GM21723 (cell line): ENCODE data around the gene USP25.
"Not testable (repeated sequence)": the region's sequence is repeated elsewhere in the genome, so short reads cannot be mapped to it uniquely, and the experiment has no call there.

Experiments used
- ATAC-seq: cut with Tn5 transposase; IDR thresholded peaks from one replicate; pipeline ENCODE4 v1.9.1; 2021; ENCODE audit warnings: mild to moderate bottlenecking, moderate library complexity; ENCODE audit not compliant: unreplicated experiment

The USP25 gene

GRCh38 chr21:15732290-15732995 lies 2.7 kb downstream of the USP25 start:
- ATAC-seq: peak; percentile 57

- ATAC-seq: no peak
Measured at GRCh38 chr21:15732996-15733329, 3.2 kb downstream of the USP25 start.

GRCh38 chr21:15735409-15735808 lies 5.6 kb downstream of the USP25 start:
- ATAC-seq: no peak

- not testable (repeated sequence) for ATAC-seq
Measured at GRCh38 chr21:15735931-15736330, 6.1 kb downstream of the USP25 start.

- not testable (repeated sequence) for ATAC-seq
Measured at GRCh38 chr21:15738779-15739178, 9.0 kb downstream of the USP25 start.

- ATAC-seq: no peak
Measured at GRCh38 chr21:15740383-15740782, 10.6 kb downstream of the USP25 start.

- no peak for ATAC-seq
Measured at GRCh38 chr21:15741510-15741909, 11.7 kb downstream of the USP25 start.

- no peak for ATAC-seq
Measured at GRCh38 chr21:15742052-15742670, 12.4 kb downstream of the USP25 start.

- no peak for ATAC-seq
Measured at GRCh38 chr21:15742694-15743093, 12.9 kb downstream of the USP25 start.

- no peak for ATAC-seq
Measured at GRCh38 chr21:15743593-15743992, 13.8 kb downstream of the USP25 start.

- ATAC-seq: no peak
Measured at GRCh38 chr21:15744926-15745325, 15.1 kb downstream of the USP25 start.

- ATAC-seq: no peak
Measured at GRCh38 chr21:15748586-15748985, 18.8 kb downstream of the USP25 start.

GRCh38 chr21:15749082-15749860 lies 19.5 kb downstream of the USP25 start:
- no peak for ATAC-seq

GRCh38 chr21:15749861-15750159 lies 20.0 kb downstream of the USP25 start:
- ATAC-seq: no peak

- ATAC-seq: no peak
Measured at GRCh38 chr21:15751037-15751436, 21.3 kb downstream of the USP25 start.

GRCh38 chr21:15751546-15751945 lies 21.8 kb downstream of the USP25 start:
- ATAC-seq: no peak

GRCh38 chr21:15752763-15753407 lies 23.1 kb downstream of the USP25 start:
- ATAC-seq: no peak

GRCh38 chr21:15753741-15754140 lies 24.0 kb downstream of the USP25 start:
- no peak for ATAC-seq

GRCh38 chr21:15754640-15755039 lies 24.9 kb downstream of the USP25 start:
- no peak for ATAC-seq

GRCh38 chr21:15755125-15755524 lies 25.3 kb downstream of the USP25 start:
- ATAC-seq: no peak

- ATAC-seq: no peak
Measured at GRCh38 chr21:15759469-15759868, 29.7 kb downstream of the USP25 start.
